Measurements from ENCODE around the gene SELENOP. TPM values are rescaled to one million over a fixed set of nuclear protein-coding genes. Genes with fewer than 3 reads are reported as not detected.
"Not testable (repeated sequence)": the region's sequence is repeated elsewhere in the genome, so short reads cannot be mapped to it uniquely, and the experiment has no call there.

SELENOP gene
- 41.2 TPM for total RNA-seq

- FAIRE-seq: no peak
- peak; percentile 16 to 26 for DNase-seq (ENCODE audit: low spot score in 2 of 2)
Observed at GRCh38 chr5:42811591-42812446, at the start of gene SELENOP. SELENOP (minus strand) TSS chr5:42811892; CDS start chr5:42808353, 3,539 bp downstream.

GRCh38 chr5:42858687-42859086, 47.0 kb upstream of the SELENOP start:
- peak; percentile 3 for FAIRE-seq
- DNase-seq (ENCODE audit: low spot score in 2 of 2): peak in 1 of 2 donors; percentile 27

- DNase-seq (ENCODE audit: low spot score in 2 of 2) (no peak), FAIRE-seq (peak; percentile 70)
Observed at GRCh38 chr5:42858031-42858643, 46.4 kb upstream of the SELENOP start.

- DNase-seq (ENCODE audit: low spot score in 2 of 2): no peak
- FAIRE-seq: no peak
Observed at GRCh38 chr5:42855811-42856210, 44.1 kb upstream of the SELENOP start.

- no peak for FAIRE-seq
Observed at GRCh38 chr5:42855386-42855785, 43.7 kb upstream of the SELENOP start.

GRCh38 chr5:42854795-42855194, 43.1 kb upstream of the SELENOP start:
- no peak for FAIRE-seq

More at GRCh38 chr5:42855386-42855785, 43.7 kb upstream of the SELENOP start:
- DNase-seq (ENCODE audit: low spot score in 2 of 2): no peak

GRCh38 chr5:42852826-42853225, 41.1 kb upstream of the SELENOP start:
- FAIRE-seq (no peak), DNase-seq (ENCODE audit: low spot score in 2 of 2) (no peak)

More at GRCh38 chr5:42854795-42855194, 43.1 kb upstream of the SELENOP start:
- DNase-seq (ENCODE audit: low spot score in 2 of 2): no peak

GRCh38 chr5:42851481-42851880, 39.8 kb upstream of the SELENOP start:
- FAIRE-seq (no peak), DNase-seq (ENCODE audit: low spot score in 2 of 2) (no peak)

GRCh38 chr5:42848545-42848944, 36.9 kb upstream of the SELENOP start:
- DNase-seq (ENCODE audit: low spot score in 2 of 2) (no peak), FAIRE-seq (no peak)

GRCh38 chr5:42844408-42844807, 32.7 kb upstream of the SELENOP start:
- FAIRE-seq; DNase-seq (ENCODE audit: low spot score in 2 of 2): not testable (repeated sequence)

- DNase-seq (ENCODE audit: low spot score in 2 of 2): no peak
- no peak for FAIRE-seq
Observed at GRCh38 chr5:42843675-42844292, 32.1 kb upstream of the SELENOP start.

- DNase-seq (ENCODE audit: low spot score in 2 of 2) (no peak), FAIRE-seq (no peak)
Observed at GRCh38 chr5:42842921-42843641, 31.4 kb upstream of the SELENOP start.

GRCh38 chr5:42840842-42841567, 29.3 kb upstream of the SELENOP start:
- DNase-seq (ENCODE audit: low spot score in 2 of 2): no peak
- no peak for FAIRE-seq

GRCh38 chr5:42840269-42840668, 28.6 kb upstream of the SELENOP start:
- FAIRE-seq: no peak
- DNase-seq (ENCODE audit: low spot score in 2 of 2): no peak

GRCh38 chr5:42839196-42839595, 27.5 kb upstream of the SELENOP start:
- FAIRE-seq (no peak), DNase-seq (ENCODE audit: low spot score in 2 of 2) (no peak)

GRCh38 chr5:42837601-42838000, 25.9 kb upstream of the SELENOP start:
- no peak for FAIRE-seq
- no peak for DNase-seq (ENCODE audit: low spot score in 2 of 2)

GRCh38 chr5:42836070-42836769, 24.5 kb upstream of the SELENOP start:
- FAIRE-seq (no peak), DNase-seq (ENCODE audit: low spot score in 2 of 2) (no peak)

- DNase-seq (ENCODE audit: low spot score in 2 of 2): no peak
- FAIRE-seq: no peak
Observed at GRCh38 chr5:42832060-42832459, 20.4 kb upstream of the SELENOP start.

GRCh38 chr5:42830924-42831323, 19.2 kb upstream of the SELENOP start:
- DNase-seq (ENCODE audit: low spot score in 2 of 2) (no peak), FAIRE-seq (no peak)

Data from frontal cortex (tissue), 4 donors.